ENCODE data around the gene COLEC12. TPM values are rescaled to one million over a fixed set of nuclear protein-coding genes. Genes with fewer than 3 reads are reported as not detected.

COLEC12 gene
- total RNA-seq, 2 experiments from 2014 or later: not detected

DNA sequence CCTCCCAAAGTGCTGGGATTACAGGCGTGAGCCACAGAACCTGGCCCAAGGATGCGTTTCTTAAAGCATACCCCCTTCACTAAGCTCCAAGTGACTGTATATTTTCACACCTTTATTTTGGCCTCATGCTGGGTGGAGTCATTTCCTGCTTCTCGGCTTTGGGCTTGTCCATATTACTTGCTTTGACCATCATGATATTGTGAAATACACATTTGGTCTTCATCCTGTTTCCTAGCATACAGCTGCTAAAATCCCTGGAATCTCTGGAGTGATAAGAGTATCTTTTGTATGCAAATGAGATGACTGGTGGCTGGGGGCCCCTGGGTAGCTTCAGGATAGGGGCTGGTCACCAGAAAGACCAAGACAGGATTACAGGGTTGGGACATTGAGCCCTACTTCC, 17.6 kb upstream of the COLEC12 start:
- Mint-ChIP-seq H3K9me3 (no peaks in the 10 kb centered on the region), H3K27ac (no peak overlapping the region), H3K36me3 (ENCODE audit: low read depth) (no peaks in the 10 kb centered on the region), H3K27me3 (peaks cover 14% of the 10 kb centered on the region), H3K4me3 (no peak overlapping the region), H3K4me1 (ENCODE audit: low read depth) (no peaks in the 10 kb centered on the region)
- Histone ChIP-seq H3K36me3 (ENCODE audit: insufficient read depth, low read length) (no peaks in the 10 kb centered on the region), H3K9me3 (ENCODE audit: control insufficient read depth in 1 of 2, insufficient read depth in 1 of 2, low read length in 2 of 2) (peaks cover 0 to 14% of the 10 kb centered on the region in 2 experiments), H3K27ac (ENCODE audit: low read depth in 1 of 2, low read length in 2 of 2) (no peak overlapping the region), H3K4me3 (ENCODE audit: low read length) (no peak overlapping the region), H3K27me3 (ENCODE audit: control insufficient read depth in 1 of 2, insufficient read depth in 2 of 2, low read length in 2 of 2) (no peaks in the 10 kb centered on the region), H3K4me1 (ENCODE audit: insufficient read depth, low read length) (no peaks in the 10 kb centered on the region)
- DNase-seq (no peak), ATAC-seq (ENCODE audit: poor library complexity) (no peak)
- POLR2A ChIA-PET: no interaction called here
- intact Hi-C loops (cut with DNase I, micrococcal nuclease): no loop called here
- TF ChIP-seq, protein P1, sequence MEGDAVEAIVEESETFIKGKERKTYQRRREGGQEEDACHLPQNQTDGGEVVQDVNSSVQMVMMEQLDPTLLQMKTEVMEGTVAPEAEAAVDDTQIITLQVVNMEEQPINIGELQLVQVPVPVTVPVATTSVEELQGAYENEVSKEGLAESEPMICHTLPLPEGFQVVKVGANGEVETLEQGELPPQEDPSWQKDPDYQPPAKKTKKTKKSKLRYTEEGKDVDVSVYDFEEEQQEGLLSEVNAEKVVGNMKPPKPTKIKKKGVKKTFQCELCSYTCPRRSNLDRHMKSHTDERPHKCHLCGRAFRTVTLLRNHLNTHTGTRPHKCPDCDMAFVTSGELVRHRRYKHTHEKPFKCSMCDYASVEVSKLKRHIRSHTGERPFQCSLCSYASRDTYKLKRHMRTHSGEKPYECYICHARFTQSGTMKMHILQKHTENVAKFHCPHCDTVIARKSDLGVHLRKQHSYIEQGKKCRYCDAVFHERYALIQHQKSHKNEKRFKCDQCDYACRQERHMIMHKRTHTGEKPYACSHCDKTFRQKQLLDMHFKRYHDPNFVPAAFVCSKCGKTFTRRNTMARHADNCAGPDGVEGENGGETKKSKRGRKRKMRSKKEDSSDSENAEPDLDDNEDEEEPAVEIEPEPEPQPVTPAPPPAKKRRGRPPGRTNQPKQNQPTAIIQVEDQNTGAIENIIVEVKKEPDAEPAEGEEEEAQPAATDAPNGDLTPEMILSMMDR (IDR thresholded peaks at IDR 0.05): no peak
- CTCF ChIA-PET: no interaction called here

DNA sequence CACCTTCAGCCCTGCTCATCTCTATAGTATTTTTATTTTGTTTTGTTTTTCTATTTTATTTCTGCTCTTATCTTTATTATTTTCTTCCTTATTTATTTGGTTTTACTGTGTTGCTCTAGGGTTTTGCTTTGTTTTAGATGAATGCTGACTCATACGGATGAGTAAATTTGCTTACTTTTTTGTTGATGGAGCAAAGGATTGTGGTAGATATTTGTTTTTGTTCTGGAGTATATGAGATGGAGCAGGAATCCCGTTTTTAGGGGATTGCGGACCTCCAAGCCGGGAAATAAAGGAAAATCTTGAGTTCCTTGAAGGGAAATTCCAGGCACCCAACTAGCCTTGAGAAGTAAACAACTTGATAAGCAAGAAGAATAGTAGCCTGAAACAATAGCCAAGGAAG, 15.3 kb upstream of the COLEC12 start:
- CTCF ChIA-PET: no interaction called here
- H3K9me3 Mint-ChIP-seq: no peaks in the 10 kb centered on the region
- H3K36me3 ChIP-seq (ENCODE audit: insufficient read depth, low read length): no peaks in the 10 kb centered on the region
- H3K9me3 ChIP-seq (ENCODE audit: control insufficient read depth in 1 of 2, insufficient read depth in 1 of 2, low read length in 2 of 2): peaks cover 0 to 14% of the 10 kb centered on the region in 2 experiments
- H3K27me3 ChIP-seq (ENCODE audit: control insufficient read depth in 1 of 2, insufficient read depth in 2 of 2, low read length in 2 of 2): no peaks in the 10 kb centered on the region
- DNase-seq (no peak), ATAC-seq (ENCODE audit: poor library complexity) (no peak)
- peaks cover 14% of the 10 kb centered on the region for H3K27me3 Mint-ChIP-seq
- TF ChIP-seq, protein P1 (IDR thresholded peaks at IDR 0.05): no peak
- no peak overlapping the region for H3K27ac ChIP-seq (ENCODE audit: low read depth in 1 of 2, low read length in 2 of 2)
- H3K36me3 Mint-ChIP-seq (ENCODE audit: low read depth): no peaks in the 10 kb centered on the region
- intact Hi-C loops (cut with DNase I, micrococcal nuclease): no loop called here
- no peak overlapping the region for H3K27ac Mint-ChIP-seq
- H3K4me1 ChIP-seq (ENCODE audit: insufficient read depth, low read length): no peaks in the 10 kb centered on the region
- H3K4me3 Mint-ChIP-seq: no peak overlapping the region
- H3K4me3 ChIP-seq (ENCODE audit: low read length): no peak overlapping the region
- POLR2A ChIA-PET: no interaction called here
- H3K4me1 Mint-ChIP-seq (ENCODE audit: low read depth): no peaks in the 10 kb centered on the region

DNA sequence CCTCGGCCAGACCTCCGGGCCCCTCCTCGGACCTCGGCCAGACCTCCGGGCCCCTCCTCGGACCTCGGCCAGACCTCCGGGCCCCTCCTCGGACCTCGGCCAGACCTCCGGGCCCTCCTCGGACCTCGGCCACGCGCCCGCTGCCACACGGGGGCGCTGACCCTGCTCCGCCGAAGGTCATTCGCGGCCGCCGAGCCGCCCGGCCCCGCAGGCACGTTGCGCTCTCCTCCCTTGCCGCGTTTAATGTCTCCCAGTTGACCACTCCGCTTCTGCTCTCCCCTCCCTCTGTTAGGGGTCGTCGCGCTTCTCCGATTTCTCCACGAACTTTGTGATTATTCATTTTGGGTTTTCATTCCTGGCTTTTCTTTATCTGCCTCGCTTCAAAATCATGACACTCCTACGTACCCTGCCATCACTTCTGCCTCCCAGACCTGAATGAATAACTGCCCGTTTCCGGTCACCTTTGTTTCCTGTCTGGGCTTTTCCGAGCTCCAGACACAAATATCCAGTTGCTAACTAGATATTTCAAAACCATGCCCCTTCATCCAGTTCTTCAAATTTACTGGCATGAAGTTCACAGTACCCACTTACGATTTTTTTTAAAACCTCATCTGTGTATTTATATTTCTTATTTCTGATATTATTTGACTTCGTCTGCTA, 14.8 kb upstream of the COLEC12 start:
- Mint-ChIP-seq H3K4me3 (no peak overlapping the region), H3K9me3 (no peaks in the 10 kb centered on the region), H3K27me3 (peaks cover 9% of the 10 kb centered on the region), H3K36me3 (ENCODE audit: low read depth) (no peaks in the 10 kb centered on the region), H3K27ac (no peak overlapping the region), H3K4me1 (ENCODE audit: low read depth) (no peaks in the 10 kb centered on the region)
- no peak overlapping the region for H3K27ac ChIP-seq (ENCODE audit: low read depth in 1 of 2, low read length in 2 of 2)
- peaks cover 0 to 14% of the 10 kb centered on the region in 2 experiments for H3K9me3 ChIP-seq (ENCODE audit: control insufficient read depth in 1 of 2, insufficient read depth in 1 of 2, low read length in 2 of 2)
- TF ChIP-seq, protein P1 (IDR thresholded peaks at IDR 0.05): no peak
- H3K4me3 ChIP-seq (ENCODE audit: low read length): no peak overlapping the region
- POLR2A ChIA-PET: no interaction called here
- DNase-seq: no peak
- H3K36me3 ChIP-seq (ENCODE audit: insufficient read depth, low read length): no peaks in the 10 kb centered on the region
- H3K4me1 ChIP-seq (ENCODE audit: insufficient read depth, low read length): no peaks in the 10 kb centered on the region
- no peaks in the 10 kb centered on the region for H3K27me3 ChIP-seq (ENCODE audit: control insufficient read depth in 1 of 2, insufficient read depth in 2 of 2, low read length in 2 of 2)
- intact Hi-C loops (cut with DNase I, micrococcal nuclease): no loop called here
- ATAC-seq (ENCODE audit: poor library complexity): no peak
- CTCF ChIA-PET: no interaction called here

Measured in CD4-positive, alpha-beta T cell (primary cell).